Cerebellar nuclear complex (tissue), 1 donor: Measurements from ENCODE around the gene CDC42BPG.
A peak's percentile ranks its signal among the peaks of the same experiment; 100 is the strongest.

ENCODE experiments used
- DNase-seq, 2 experiments: peaks; one replicate each; lab custom pipeline; 2025; lab: John Stamatoyannopoulos, UW

CDC42BPG gene

GRCh38 chr11:64844330-64845128, at the start of gene CDC42BPG:
CDC42BPG (minus strand) TSS chr11:64844653; CDS start chr11:64844569, 84 bp downstream.
- no peak for DNase-seq

- DNase-seq: no peak
These were observed 49.0 kb upstream of the CDC42BPG start for GRCh38 chr11:64893194-64894069.

- no peak for DNase-seq
These were observed 48.4 kb upstream of the CDC42BPG start for GRCh38 chr11:64892838-64893193.

GRCh38 chr11:64892411-64892831, 48.0 kb upstream of the CDC42BPG start:
- DNase-seq: no peak

GRCh38 chr11:64891880-64892279, 47.4 kb upstream of the CDC42BPG start:
- no peak for DNase-seq

- no peak for DNase-seq
These were observed 46.9 kb upstream of the CDC42BPG start for GRCh38 chr11:64891215-64891848.

GRCh38 chr11:64890522-64890939, 46.1 kb upstream of the CDC42BPG start:
- DNase-seq: peak in 1 of 2 experiments; percentile 30

GRCh38 chr11:64888729-64889511, 44.5 kb upstream of the CDC42BPG start:
- DNase-seq: no peak

- DNase-seq: no peak
These were observed 43.9 kb upstream of the CDC42BPG start for GRCh38 chr11:64888406-64888728.

GRCh38 chr11:64887757-64888405, 43.4 kb upstream of the CDC42BPG start:
- DNase-seq: peak in 1 of 2 experiments; percentile 47

GRCh38 chr11:64887234-64887756, 42.8 kb upstream of the CDC42BPG start:
- DNase-seq: no peak

- DNase-seq: no peak
These were observed 41.2 kb upstream of the CDC42BPG start for GRCh38 chr11:64885367-64886286.

GRCh38 chr11:64884019-64884418, 39.6 kb upstream of the CDC42BPG start:
- DNase-seq: no peak

GRCh38 chr11:64883575-64883974, 39.1 kb upstream of the CDC42BPG start:
- no peak for DNase-seq

- DNase-seq: no peak
These were observed 37.8 kb upstream of the CDC42BPG start for GRCh38 chr11:64882243-64882642.

GRCh38 chr11:64881476-64881875, 37.0 kb upstream of the CDC42BPG start:
- no peak for DNase-seq

- no peak for DNase-seq
These were observed 36.0 kb upstream of the CDC42BPG start for GRCh38 chr11:64880240-64881001.

- no peak for DNase-seq
These were observed 34.9 kb upstream of the CDC42BPG start for GRCh38 chr11:64879244-64879900.
